RWPE1 (cell line): Measurements from ENCODE around the gene HTR3E.
"Not testable (repeated sequence)": the region's sequence is repeated elsewhere in the genome, so short reads cannot be mapped to it uniquely, and the experiment has no call there.

Experiments used
- CTCF ChIA-PET: fragments of 350-600 bp; sonication (Branson Sonifier 250); formaldehyde crosslinking; extraction: SDS; loops from one replicate; lab custom pipeline; 2021; lab: Yijun Ruan, JAX
- POLR2A ChIA-PET: fragments of 400-600 bp; formaldehyde crosslinking; extraction: SDS; loops from one replicate; lab custom pipeline; 2020; ENCODE audit warnings: antibody characterized with exemption; ENCODE audit not compliant: low non-redundant PET; lab: Yijun Ruan, JAX
- DNase-seq: peaks from one replicate; pipeline ENCODE4 v3.0.0; 2012; ENCODE audit warnings: low spot score
- H3K27ac ChIP-seq: fragments of 450-650 bp; 2 replicates; pipeline ENCODE4 v1.5.1; 2017
- CTCF ChIP-seq: fragments of 450-650 bp; conservative IDR thresholded peaks from 2 replicates; pipeline ENCODE4 v1.5.1; 2017; ENCODE audit warnings: low read depth, mild to moderate bottlenecking

The HTR3E gene

GRCh38 chr3:184148076-184148475, 51.2 kb downstream of the HTR3E start:
- CTCF ChIA-PET = no interaction called here
- no peak for DNase-seq
- no peak for TF ChIP-seq CTCF
- H3K27ac ChIP-seq = no peak overlapping the region
- POLR2A ChIA-PET = no interaction called here

- ChIA-PET POLR2A (no interaction called here), CTCF (interaction anchor here (0.6 kb wide), 1 partner anchor 92 kb away, joined by 3 read pairs; no protein-coding TSS in a partner anchor)
- no peak overlapping the region for H3K27ac ChIP-seq
- no peak for DNase-seq
- TF ChIP-seq CTCF = no peak
These were observed 52.3 kb downstream of the HTR3E start for GRCh38 chr3:184149123-184149522.

GRCh38 chr3:184149770-184150169, 52.9 kb downstream of the HTR3E start:
- CTCF ChIA-PET = interaction anchor here (0.8 kb wide), 1 partner anchor 92 kb away, joined by 3 read pairs; no protein-coding TSS in a partner anchor
- POLR2A ChIA-PET, DNase-seq, H3K27ac ChIP-seq: not testable (repeated sequence)

GRCh38 chr3:184154885-184155643, 58.2 kb downstream of the HTR3E start, which contains the start of gene DVL3:
Gene DVL3 (plus strand): TSS chr3:184155377. CDS start chr3:184155636, 259 bp downstream.
- CTCF ChIA-PET = interaction anchor here (0.6 kb wide), 1 partner anchor 153 kb away, joined by 3 read pairs; no protein-coding TSS in a partner anchor
- POLR2A ChIA-PET = no interaction called here
- H3K27ac ChIP-seq = peak within 1 kb of the TSS; percentile 95
- no peak for TF ChIP-seq CTCF
- DNase-seq = peak; percentile 60

- CTCF ChIA-PET = interaction anchor here (0.6 to 1.1 kb wide), 5 partner anchors 25 to 260 kb away, joined by 3 to 6 read pairs (median 4); no protein-coding TSS in a partner anchor
- DNase-seq = peak; percentile 35
- POLR2A ChIA-PET = no interaction called here
- peak overlapping the region; percentile 95 for H3K27ac ChIP-seq
- no peak for TF ChIP-seq CTCF
These were observed 59.0 kb downstream of the HTR3E start for GRCh38 chr3:184155644-184156521.

- TF ChIP-seq CTCF = no peak
- H3K27ac ChIP-seq = peak overlapping the region; percentile 95
- ChIA-PET CTCF (interaction anchor here (1.1 kb wide), 1 partner anchor 261 kb away, joined by 6 read pairs; no protein-coding TSS in a partner anchor), POLR2A (no interaction called here)
- DNase-seq = peak; percentile 36
These were observed 59.7 kb downstream of the HTR3E start for GRCh38 chr3:184156522-184156955.
